GM19372 (cell line): Measurements from ENCODE around the gene TMED8.
"Not testable (repeated sequence)": the region's sequence is repeated elsewhere in the genome, so short reads cannot be mapped to it uniquely, and the experiment has no call there.

ENCODE experiments used
- ATAC-seq: cut with Tn5 transposase; IDR thresholded peaks from one replicate; pipeline ENCODE4 v1.9.1; 2021; ENCODE audit warnings: mild to moderate bottlenecking, low read depth, moderate library complexity; ENCODE audit not compliant: unreplicated experiment

TMED8 gene

DNA sequence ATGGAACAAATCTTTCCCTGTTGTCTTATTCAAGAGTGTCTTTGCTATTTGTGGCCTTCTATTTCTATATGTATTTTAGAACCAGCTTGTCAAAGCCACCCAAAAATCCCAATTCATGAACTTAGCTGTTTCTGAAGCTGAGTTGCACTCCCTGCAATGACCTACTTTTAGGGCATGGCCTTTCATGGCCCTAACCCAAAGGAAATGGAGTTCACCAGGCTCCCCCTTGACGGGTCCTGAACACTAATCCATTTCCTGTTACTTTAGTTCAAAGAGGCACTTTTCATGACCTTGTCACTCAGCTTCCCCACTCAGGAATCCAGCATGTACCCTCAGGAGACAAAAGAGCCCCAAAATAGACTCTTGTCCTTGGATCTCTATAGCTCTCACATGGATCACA is 7.6 kb downstream of the TMED8 start:
- ATAC-seq: no peak

DNA sequence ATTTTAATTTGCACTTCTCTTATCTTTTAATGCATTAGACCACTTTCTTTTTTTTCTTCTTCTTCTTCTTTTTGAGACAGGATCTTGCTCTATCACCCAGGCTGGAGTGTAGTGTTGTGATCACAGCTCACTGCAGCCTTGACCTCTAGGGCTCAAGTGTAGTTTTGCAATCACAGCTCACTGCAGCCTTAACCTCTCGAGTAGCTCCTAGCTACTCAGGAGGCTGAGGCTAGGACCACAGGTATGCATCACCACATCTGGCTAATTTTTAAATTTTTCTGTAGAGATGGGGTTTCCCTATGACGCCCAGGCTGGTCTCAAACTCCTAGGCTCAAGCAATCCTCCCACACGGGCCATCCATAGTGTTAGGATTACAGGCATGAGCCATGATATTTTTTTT is 12.7 kb downstream of the TMED8 start:
- ATAC-seq: no peak

DNA sequence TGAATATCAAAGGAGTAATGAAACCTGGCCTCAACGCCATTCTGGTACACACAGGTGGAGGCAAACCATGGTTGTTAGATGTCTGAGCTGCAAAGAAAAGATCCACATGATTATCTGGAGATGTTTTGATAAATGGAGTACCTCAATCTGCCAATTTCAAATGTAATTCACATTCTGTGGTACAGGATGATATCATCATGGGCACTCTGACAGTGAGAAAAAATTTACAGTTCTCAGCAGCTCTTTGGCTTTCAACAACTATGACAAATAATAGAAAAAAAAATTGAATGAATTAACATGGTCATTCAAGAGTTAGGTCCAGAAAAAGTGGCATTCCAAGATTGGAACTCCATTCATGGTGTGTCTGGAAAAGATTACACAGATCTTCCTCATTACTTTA is 17.3 kb downstream of the TMED8 start:
- ATAC-seq: no peak

- ATAC-seq: no peak
Observed at GRCh38 chr14:77356899-77357298, 20.0 kb downstream of the TMED8 start.

- ATAC-seq: no peak
Observed at GRCh38 chr14:77355811-77356210, 21.1 kb downstream of the TMED8 start.

DNA sequence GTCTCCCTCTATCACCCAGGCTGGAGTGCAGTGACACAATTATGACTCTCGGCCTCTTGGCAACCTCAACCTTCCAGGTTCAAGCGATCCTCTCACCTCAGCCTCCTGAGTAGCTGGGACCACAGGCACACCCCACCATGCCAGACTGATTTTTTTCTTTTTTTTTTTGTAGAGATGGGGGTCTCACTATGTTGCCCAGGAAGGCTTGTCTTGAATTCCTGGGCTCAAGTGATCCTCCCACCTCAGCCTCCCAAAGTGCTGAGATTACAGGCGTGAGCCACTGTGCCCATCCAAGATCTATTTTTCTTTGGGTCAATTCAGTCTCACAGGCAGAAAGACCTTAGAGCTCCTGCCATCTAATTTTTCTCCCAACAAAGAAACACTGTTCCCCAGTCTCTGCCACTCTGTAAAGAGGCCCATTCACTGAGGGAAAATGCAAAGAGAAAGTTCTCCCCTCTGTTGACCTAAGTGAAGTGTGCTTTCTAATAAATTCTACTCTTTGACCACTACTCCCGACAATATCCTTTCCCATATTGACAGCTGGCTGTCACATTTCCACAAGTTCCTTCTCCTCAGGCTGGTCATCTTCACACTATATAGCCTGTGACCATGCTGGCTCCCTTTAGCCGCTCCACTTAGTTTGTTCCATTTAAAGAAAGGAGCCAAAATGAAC is 23.3 kb downstream of the TMED8 start:
- no peak for ATAC-seq

DNA sequence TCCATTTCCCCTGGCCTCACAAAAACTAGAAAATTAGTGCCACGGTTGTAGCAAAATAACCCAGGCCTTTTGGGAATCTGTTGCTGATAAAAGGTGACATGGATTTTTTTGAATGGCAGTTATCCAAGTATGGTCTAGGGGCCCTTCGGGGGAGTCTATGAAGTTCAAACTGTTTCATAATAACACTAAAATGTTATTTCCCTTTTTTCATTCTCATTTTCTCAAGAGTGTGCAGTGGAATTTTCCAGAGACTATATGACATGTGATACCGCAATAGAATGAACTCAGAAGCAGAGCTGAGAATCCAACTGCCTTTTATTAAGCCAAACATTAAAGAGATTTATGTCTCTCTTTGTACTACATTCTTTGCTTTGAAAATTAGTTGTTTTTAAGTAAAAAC is 29.1 kb downstream of the TMED8 start:
- no peak for ATAC-seq

DNA sequence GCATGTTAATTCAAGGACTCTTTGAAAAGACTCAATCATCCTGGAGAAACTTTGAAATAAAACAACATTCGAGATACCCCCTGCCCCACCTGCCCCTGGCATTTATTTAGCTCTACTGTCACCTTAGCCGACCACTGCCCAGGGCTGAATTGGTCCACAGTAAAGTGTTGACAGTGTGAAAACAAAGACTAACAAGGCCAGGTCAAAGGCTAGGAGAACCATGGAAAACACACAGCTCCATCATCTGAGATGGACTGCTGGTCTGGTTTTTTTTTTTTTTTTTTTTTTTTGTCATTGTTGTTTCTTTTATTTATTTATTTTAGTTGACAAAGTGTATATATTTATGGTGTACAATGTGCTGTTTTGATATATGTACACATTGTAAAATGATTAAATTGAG is 30.4 kb downstream of the TMED8 start:
- no peak for ATAC-seq

- ATAC-seq: no peak
Observed at GRCh38 chr14:77344377-77344996, 32.4 kb downstream of the TMED8 start.

DNA sequence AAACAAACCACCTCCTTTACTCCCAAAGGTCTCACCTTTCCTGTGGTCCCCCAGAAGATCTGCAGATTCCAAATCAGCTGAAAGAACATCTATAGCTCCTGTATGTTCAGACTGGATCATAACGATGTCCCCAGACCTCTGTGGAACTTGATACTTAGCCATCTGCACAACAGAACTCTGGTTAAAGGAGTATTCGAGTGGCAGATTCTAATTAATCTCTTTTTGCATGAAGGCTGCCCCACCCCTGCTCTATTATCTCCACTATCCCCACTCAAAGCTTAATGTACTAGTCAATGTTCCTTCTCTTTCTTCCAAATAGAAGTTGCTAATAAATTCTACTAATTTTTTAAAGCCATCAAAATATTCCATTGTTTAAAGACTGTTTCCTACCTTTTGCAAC is 33.2 kb downstream of the TMED8 start:
- no peak for ATAC-seq

DNA sequence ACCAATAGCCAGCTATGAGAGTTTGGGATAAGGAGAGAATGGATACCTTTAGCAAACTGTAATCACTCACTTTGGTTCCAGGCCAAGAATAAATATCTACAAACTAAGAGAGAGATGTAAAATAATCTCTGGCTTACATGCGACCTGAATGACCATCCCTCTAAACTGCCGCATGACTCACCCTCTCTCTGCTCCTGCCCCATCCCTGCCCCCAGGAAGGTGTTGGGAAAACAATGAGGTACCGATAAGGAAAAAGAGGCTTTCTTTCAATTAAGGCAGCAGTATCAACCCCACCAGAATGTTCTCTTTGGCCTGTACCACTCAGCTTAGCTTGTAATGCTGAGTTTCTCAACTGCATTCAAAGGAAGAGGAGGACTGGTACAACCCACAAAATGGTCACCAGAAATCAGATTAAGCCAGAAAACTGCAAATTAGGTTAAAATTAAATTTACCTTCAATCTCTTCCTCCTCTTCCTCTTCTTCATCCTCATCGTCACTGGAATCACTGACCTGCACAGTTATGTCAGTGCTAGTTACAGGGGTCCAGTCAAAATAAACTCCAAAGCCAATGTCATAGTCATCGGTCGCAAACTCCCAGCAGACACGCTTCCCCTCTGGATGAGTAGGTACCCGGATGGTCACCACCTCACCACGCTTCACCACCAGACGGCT is 34.0 kb downstream of the TMED8 start:
- no peak for ATAC-seq

GRCh38 chr14:77340389-77340788 is 36.5 kb downstream of the TMED8 start:
- no peak for ATAC-seq

DNA sequence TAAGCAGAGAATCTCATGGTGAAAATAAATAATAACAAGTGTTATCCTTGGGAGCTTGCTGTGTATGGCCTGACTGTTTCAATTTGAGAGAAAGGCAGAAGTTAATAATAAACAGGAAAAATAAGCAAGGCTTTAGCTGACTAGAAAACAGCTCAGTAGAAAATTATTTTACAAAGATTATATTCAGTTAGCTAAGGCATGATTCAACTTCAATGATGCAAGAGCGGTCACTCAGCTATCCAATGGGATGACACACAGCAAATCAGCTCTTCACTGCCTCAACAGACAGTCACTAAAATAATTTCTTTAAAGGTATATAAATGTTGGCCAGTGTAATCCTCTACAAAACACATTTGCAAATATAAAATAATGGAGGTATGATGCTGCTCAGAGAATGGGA is 37.5 kb downstream of the TMED8 start:
- ATAC-seq: no peak

DNA sequence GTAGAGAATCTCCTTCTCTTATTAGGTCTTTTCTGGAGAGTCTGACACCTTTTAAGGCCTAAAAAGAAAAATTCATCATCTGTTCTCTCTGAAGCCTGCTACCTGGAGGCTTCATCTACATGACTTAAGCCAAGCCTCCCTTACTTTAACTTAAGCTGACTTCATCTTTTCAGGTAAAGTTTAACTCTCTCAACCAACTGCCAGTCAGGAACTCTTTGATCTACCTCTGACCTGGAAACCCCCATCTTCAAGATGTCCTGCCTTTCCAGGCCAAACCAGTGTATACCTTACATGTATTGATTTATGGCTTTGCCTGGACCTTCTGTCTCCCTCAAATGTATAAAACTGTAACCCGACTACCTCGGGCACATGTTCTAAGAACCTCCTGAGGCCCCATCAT is 38.6 kb downstream of the TMED8 start:
- ATAC-seq: no peak

DNA sequence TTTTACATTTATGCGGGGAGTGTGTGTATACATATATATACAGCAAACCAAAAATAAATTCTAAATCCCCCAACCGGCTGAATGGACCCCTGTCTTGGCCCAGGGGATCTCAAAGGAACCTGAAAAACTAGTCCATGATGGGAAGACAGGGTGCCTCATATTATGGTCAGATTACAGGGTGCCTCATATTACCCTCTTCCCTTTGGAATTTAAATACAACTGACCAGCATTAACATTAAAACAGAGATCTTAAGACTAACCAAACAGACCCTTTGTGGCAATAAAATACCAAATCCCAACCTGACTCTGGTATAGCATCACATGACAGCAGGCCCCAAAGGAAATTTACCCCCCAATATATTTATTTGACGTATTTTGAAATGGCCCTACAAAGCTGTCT is 39.0 kb downstream of the TMED8 start:
- no peak for ATAC-seq

GRCh38 chr14:77337255-77337654 is 39.6 kb downstream of the TMED8 start:
- not testable (repeated sequence) for ATAC-seq

DNA sequence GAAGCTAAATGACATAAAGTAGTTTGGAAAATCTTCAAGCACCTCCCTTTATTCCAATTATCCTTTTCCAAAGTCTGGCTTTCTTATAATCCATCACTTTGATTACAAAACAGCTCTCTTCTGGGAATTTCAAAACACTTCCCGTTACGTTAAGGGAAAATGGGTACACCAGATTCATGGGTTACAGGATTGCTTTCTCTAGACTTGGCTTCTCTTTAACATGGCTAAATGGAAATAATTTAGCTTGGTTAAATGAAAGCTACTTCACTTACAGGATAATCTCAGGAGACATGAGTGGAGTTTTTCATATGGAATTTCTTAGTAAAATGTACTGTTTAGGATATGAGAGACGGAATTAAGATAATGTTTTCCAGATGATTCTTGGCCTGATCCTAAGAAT is 41.3 kb downstream of the TMED8 start:
- ATAC-seq: no peak

GRCh38 chr14:77329872-77330271 is 47.0 kb downstream of the TMED8 start:
- no peak for ATAC-seq

DNA sequence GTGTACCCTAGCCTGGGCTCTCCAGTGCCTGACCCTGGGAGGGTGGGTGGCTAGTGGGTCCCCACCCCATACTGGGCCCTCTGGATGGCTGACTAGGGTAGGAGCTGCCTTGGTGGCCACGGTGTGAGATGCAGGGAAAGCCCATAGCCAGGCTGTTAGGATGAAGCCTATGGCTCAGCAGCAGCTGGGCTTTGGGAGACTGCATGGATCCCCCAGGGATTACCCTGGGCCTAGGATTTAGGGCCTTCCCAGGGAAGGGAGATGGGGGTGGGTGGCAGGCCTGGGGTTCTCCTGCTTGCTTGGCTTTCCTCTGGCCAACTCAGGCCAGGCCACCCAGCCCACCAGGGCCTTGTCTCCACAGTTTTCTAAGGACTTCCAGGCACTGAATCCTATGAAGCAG is 49.8 kb downstream of the TMED8 start:
- no peak for ATAC-seq

- ATAC-seq: no peak
Observed at GRCh38 chr14:77325746-77326094, 51.2 kb downstream of the TMED8 start.

GRCh38 chr14:77324816-77325745 is 51.8 kb downstream of the TMED8 start:
- no peak for ATAC-seq
